CD4-positive, alpha-beta T cell (primary cell): ENCODE data around the gene CYP4V2. TPM values are rescaled to one million over a fixed set of nuclear protein-coding genes. Genes with fewer than 3 reads are reported as not detected.

ENCODE experiments used
- ATAC-seq: fragments of 200-7000 bp; cut with Tn5 transposase; one replicate; pipeline ENCODE4 v1.10.0; 2022; ENCODE audit warnings: mild to moderate bottlenecking; ENCODE audit not compliant: poor library complexity
- CTCF ChIA-PET: fragments of 350-600 bp; sonication (Branson Sonifier 250); formaldehyde crosslinking; loops from one replicate; lab custom pipeline; 2021; ENCODE audit warnings: antibody characterized with exemption, inconsistent platforms; lab: Charles Lee
- POLR2A ChIA-PET: fragments of 350-600 bp; sonication (Branson Sonifier 250); formaldehyde crosslinking; loops from one replicate; lab custom pipeline; 2021; ENCODE audit warnings: antibody characterized with exemption, inconsistent platforms; lab: Charles Lee
- DNase-seq, 14 experiments: peaks; one replicate each; pipeline ENCODE4 v3.0.0-alpha.2; 2013 to 2020; ENCODE audit warnings: mixed read lengths in 2 of 14
- H3K27ac ChIP-seq, 2 donors: one replicate each; pipeline versions ENCODE4 v1.5.1 to v1.7.0; 2013; ENCODE audit warnings: low read length in 2 of 2, low read depth in 1 of 2, mild to moderate bottlenecking in 1 of 2
- H3K27me3 ChIP-seq, 2 experiments: 1 replicate in 1 of 2; 2 replicates in 1 of 2; pipeline versions ENCODE4 v1.6.1 to v1.7.0; 2013; ENCODE audit warnings: low read length in 2 of 2, control low read depth in 1 of 2, mild to moderate bottlenecking in 1 of 2, moderate library complexity in 1 of 2; ENCODE audit not compliant: insufficient read depth in 2 of 2, control insufficient read depth in 1 of 2
- H3K36me3 ChIP-seq: one replicate; pipeline ENCODE4 v1.6.1; 2013; ENCODE audit warnings: low read length, control low read depth; ENCODE audit not compliant: insufficient read depth
- H3K4me1 ChIP-seq: one replicate; pipeline ENCODE4 v1.6.1; 2013; ENCODE audit warnings: low read length, control low read depth; ENCODE audit not compliant: insufficient read depth
- H3K4me3 ChIP-seq: one replicate; pipeline ENCODE4 v1.5.1; 2013; ENCODE audit warnings: mild to moderate bottlenecking, low read length, moderate library complexity
- H3K9me3 ChIP-seq, 2 experiments: 1 replicate in 1 of 2; 2 replicates in 1 of 2; pipeline versions ENCODE4 v1.6.1 to v1.7.0; 2013; ENCODE audit warnings: low read length in 2 of 2, mild to moderate bottlenecking in 2 of 2, control low read depth in 1 of 2, moderate library complexity in 1 of 2; ENCODE audit not compliant: control insufficient read depth in 1 of 2, insufficient read depth in 1 of 2
- H3K27ac Mint-ChIP-seq: one replicate; pipeline ENCODE4 v1.8.0; 2020; ENCODE audit warnings: mixed read lengths
- H3K27me3 Mint-ChIP-seq: one replicate; pipeline ENCODE4 v1.8.0; 2021; ENCODE audit warnings: mixed read lengths
- H3K36me3 Mint-ChIP-seq: one replicate; pipeline ENCODE4 v1.8.0; 2021; ENCODE audit warnings: low read depth, mixed read lengths
- H3K4me1 Mint-ChIP-seq: one replicate; pipeline ENCODE4 v1.8.0; 2021; ENCODE audit warnings: low read depth, mixed read lengths
- H3K4me3 Mint-ChIP-seq: one replicate; pipeline ENCODE4 v1.8.0; 2020; ENCODE audit warnings: mild to moderate bottlenecking, mixed read lengths
- H3K9me3 Mint-ChIP-seq: one replicate; pipeline ENCODE4 v1.8.0; 2020; ENCODE audit warnings: mixed read lengths
- intact Hi-C, 2 experiments: fragments of 100-400 bp; cut with DNase I in 1 of 2; cut with micrococcal nuclease in 1 of 2; formaldehyde crosslinking; loops; one replicate each; pipeline versions ENCODE4 v1.15.1 to v1.9.0; 2023 to 2025; cut with DNase I, micrococcal nuclease
- total RNA-seq, 174 experiments: library from RNA in 2 of 174; stranded (reverse) in 2 of 174; gene quantifications; one replicate each; pipeline ENCODE4 v1.2.3 and lab custom pipeline; 2021 to 2026
- TF ChIP-seq, protein P1 (sequence below): fragments of 200-600 bp; IDR thresholded peaks from one replicate; pipeline ENCODE4 v1.8.0; 2022; ENCODE audit warnings: antibody characterized with exemption, mild to moderate bottlenecking

Gene CYP4V2
- total RNA-seq, 2 experiments from 2014 or later: 12.7 to 12.8 TPM

DNA sequence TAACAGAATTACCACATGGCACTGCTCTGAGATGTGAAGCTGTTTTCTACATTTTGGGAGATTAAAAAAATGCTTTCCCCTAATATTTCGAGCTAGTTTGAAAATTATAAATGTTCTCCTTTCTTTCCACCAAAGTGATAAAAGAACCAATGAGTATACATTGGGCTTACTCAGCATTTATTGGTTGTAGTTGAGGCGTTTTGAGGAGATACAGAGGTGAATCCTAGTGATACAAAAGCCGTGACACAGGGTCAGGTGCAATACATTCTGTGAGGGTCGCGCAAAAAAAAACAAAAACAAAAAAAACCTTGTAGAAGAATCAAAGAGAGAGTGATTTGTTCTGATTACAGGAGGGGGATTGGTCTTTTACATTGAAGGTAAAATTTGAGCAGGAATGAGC is 32.4 kb upstream of the CYP4V2 start:
- Mint-ChIP-seq H3K4me1 (no peaks in the 10 kb centered on the region), H3K36me3 (no peaks in the 10 kb centered on the region), H3K9me3 (no peaks in the 10 kb centered on the region), H3K27me3 (peaks cover 4% of the 10 kb centered on the region), H3K4me3 (no peak overlapping the region), H3K27ac (no peak overlapping the region)
- Histone ChIP-seq H3K4me1 (peaks cover 6% of the 10 kb centered on the region), H3K27ac (no peak overlapping the region), H3K27me3 (peaks cover 0 to 2% of the 10 kb centered on the region in 2 experiments), H3K4me3 (no peak overlapping the region), H3K36me3 (no peaks in the 10 kb centered on the region), H3K9me3 (no peaks in the 10 kb centered on the region)
- ChIA-PET POLR2A (no interaction called here), CTCF (no interaction called here)
- DNase-seq: no peak
- intact Hi-C loops: no loop called here
- ATAC-seq: no peak
- TF ChIP-seq, protein P1, sequence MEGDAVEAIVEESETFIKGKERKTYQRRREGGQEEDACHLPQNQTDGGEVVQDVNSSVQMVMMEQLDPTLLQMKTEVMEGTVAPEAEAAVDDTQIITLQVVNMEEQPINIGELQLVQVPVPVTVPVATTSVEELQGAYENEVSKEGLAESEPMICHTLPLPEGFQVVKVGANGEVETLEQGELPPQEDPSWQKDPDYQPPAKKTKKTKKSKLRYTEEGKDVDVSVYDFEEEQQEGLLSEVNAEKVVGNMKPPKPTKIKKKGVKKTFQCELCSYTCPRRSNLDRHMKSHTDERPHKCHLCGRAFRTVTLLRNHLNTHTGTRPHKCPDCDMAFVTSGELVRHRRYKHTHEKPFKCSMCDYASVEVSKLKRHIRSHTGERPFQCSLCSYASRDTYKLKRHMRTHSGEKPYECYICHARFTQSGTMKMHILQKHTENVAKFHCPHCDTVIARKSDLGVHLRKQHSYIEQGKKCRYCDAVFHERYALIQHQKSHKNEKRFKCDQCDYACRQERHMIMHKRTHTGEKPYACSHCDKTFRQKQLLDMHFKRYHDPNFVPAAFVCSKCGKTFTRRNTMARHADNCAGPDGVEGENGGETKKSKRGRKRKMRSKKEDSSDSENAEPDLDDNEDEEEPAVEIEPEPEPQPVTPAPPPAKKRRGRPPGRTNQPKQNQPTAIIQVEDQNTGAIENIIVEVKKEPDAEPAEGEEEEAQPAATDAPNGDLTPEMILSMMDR: no peak

DNA sequence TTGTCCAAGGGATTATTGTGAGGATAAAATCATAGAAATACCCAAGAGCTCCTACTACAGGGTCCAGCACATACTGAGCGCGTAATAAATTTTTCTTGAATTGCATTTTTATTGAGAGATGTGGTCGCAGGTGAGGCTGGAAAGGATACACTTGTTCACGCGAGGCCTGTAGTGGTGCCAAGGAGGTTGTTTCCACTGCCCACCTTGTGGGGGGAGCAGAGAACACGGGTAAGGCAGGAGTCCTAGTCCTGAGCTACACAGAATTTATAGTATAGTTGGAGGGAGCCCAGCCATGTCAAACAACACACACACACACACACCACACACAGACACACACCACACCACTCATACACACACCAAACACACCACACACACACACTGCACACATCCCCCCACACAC is 31.8 kb upstream of the CYP4V2 start:
- Mint-ChIP-seq H3K36me3 (no peaks in the 10 kb centered on the region), H3K27me3 (no peaks in the 10 kb centered on the region), H3K4me3 (no peak overlapping the region), H3K27ac (no peak overlapping the region), H3K9me3 (no peaks in the 10 kb centered on the region), H3K4me1 (no peaks in the 10 kb centered on the region)
- H3K9me3 ChIP-seq: no peaks in the 10 kb centered on the region
- TF ChIP-seq, protein P1: no peak
- DNase-seq (no peak), ATAC-seq (no peak)
- H3K27me3 ChIP-seq: peaks cover 0 to 2% of the 10 kb centered on the region in 2 experiments
- H3K4me1 ChIP-seq: peaks cover 6% of the 10 kb centered on the region
- intact Hi-C loops: no loop called here
- no peak overlapping the region for H3K4me3 ChIP-seq
- POLR2A ChIA-PET: no interaction called here
- CTCF ChIA-PET: no interaction called here
- no peaks in the 10 kb centered on the region for H3K36me3 ChIP-seq
- no peak overlapping the region for H3K27ac ChIP-seq

DNA sequence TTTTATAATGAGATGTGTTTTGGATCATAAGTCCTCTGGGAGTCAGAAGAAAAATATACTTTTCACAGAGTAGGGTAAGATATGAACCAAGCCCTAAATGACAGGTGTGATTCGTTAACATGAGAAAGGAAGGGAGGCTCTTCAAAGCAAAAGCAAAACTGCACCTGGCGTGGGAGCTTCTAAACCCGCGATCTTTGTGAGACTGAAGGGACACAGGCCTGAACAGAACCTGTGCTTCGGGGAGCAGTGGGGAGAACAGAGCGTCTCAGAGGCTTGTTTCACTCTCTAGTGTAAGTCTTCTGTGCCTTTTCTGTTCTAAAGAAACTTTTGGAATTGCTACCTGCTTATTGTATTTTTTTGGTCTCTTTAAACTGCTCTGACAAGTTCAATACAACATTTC is 30.2 kb upstream of the CYP4V2 start:
- TF ChIP-seq, protein P1: no peak
- Mint-ChIP-seq H3K4me1 (no peaks in the 10 kb centered on the region), H3K4me3 (peak overlapping the region; percentile 46), H3K27me3 (no peaks in the 10 kb centered on the region), H3K9me3 (no peaks in the 10 kb centered on the region), H3K36me3 (no peaks in the 10 kb centered on the region), H3K27ac (no peak overlapping the region)
- Histone ChIP-seq H3K4me1 (peaks cover 6% of the 10 kb centered on the region), H3K9me3 (no peaks in the 10 kb centered on the region), H3K27ac (no peak overlapping the region), H3K36me3 (no peaks in the 10 kb centered on the region), H3K27me3 (peaks cover 0 to 2% of the 10 kb centered on the region in 2 experiments), H3K4me3 (no peak overlapping the region)
- CTCF ChIA-PET: interaction anchor here (0.6 kb wide), 1 partner anchor 13 kb away, joined by 3 read pairs; no protein-coding TSS in a partner anchor
- POLR2A ChIA-PET: interaction anchor here (1.4 kb wide), 1 partner anchor 30 kb away, joined by 11 read pairs; the partner anchor contains the start of gene CYP4V2
- intact Hi-C loops: no loop called here
- DNase-seq: peak in 4 of 14 experiments; percentile 15 to 39 (median 28)
- ATAC-seq: peak; percentile 51
